Suprapubic skin (tissue), 4 donors: ENCODE measurements around the gene IQCK. TPM values are rescaled to one million over a fixed set of nuclear protein-coding genes. Genes with fewer than 3 reads are reported as not detected.
A peak's percentile ranks its signal among the peaks of the same experiment; 100 is the strongest.

Source experiments
- DNase-seq, 2 donors: peaks; one replicate each; pipeline ENCODE4 v3.0.0-alpha.2; 2019; ENCODE audit warnings: low spot score in 2 of 2
- H3K27ac ChIP-seq: fragments of 200-600 bp; sonication (generic); one replicate; pipeline ENCODE4 v1.5.1; 2019
- H3K27me3 ChIP-seq: fragments of 200-600 bp; sonication (generic); one replicate; pipeline ENCODE4 v1.5.1; 2019
- H3K36me3 ChIP-seq: fragments of 200-600 bp; sonication (generic); one replicate; pipeline ENCODE4 v1.5.1; 2019
- H3K4me1 ChIP-seq: fragments of 200-600 bp; sonication (generic); one replicate; pipeline ENCODE4 v1.5.1; 2019
- H3K4me3 ChIP-seq: fragments of 200-600 bp; sonication (generic); one replicate; pipeline ENCODE4 v1.5.1; 2019; ENCODE audit warnings: mild to moderate bottlenecking
- H3K9me3 ChIP-seq: fragments of 200-600 bp; sonication (generic); one replicate; pipeline ENCODE4 v1.5.1; 2019
- CTCF ChIP-seq, 2 donors: fragments of 200-600 bp in 1 of 2; fragments of 450-650 bp in 1 of 2; sonication (generic) in 1 of 2; IDR thresholded peaks; one replicate each; pipeline ENCODE4 v1.5.1; 2016 to 2019; ENCODE audit warnings: antibody characterized with exemption in 2 of 2, mild to moderate bottlenecking in 1 of 2, moderate library complexity in 1 of 2
- EP300 ChIP-seq: sonication (generic); formaldehyde crosslinking; IDR thresholded peaks from one replicate; pipeline ENCODE4 v1.6.1; 2017; ENCODE audit warnings: antibody characterized with exemption
- POLR2A ChIP-seq, 2 donors: fragments of 450-650 bp; IDR thresholded peaks; one replicate each; pipeline ENCODE4 v1.6.1; 2017; ENCODE audit warnings: antibody characterized with exemption in 2 of 2, mild to moderate bottlenecking in 2 of 2, moderate library complexity in 2 of 2
- POLR2AphosphoS5 ChIP-seq, 3 donors: sonication (generic); formaldehyde crosslinking; IDR thresholded peaks; one replicate each; pipeline ENCODE4 v1.6.1; 2017; ENCODE audit warnings: antibody characterized with exemption in 3 of 3
- WGBS: methylation state at CpG from one replicate; pipeline ENCODE4 v1.1.5; 2018; 5-methylcytosine and 5-hydroxymethylcytosine counted together
- total RNA-seq, 4 donors: library from RNA; depleted of rRNA; stranded (reverse); fragments of >200 nt; gene quantifications; one replicate each; pipeline ENCODE4 v1.1.0, GENCODE V29; 2016

IQCK gene
- total RNA-seq, 4 donors from 2014 or later: 10.7 to 21.6 (median 18.7) TPM

- 70% methylated on average over 8 of the region's 8 CpGs for WGBS
- Histone ChIP-seq H3K9me3 (no peaks in the 10 kb centered on the region), H3K27me3 (no peaks in the 10 kb centered on the region), H3K27ac (no peak overlapping the region), H3K4me1 (no peaks in the 10 kb centered on the region), H3K36me3 (no peaks in the 10 kb centered on the region), H3K4me3 (no peak overlapping the region)
- TF ChIP-seq EP300 (no peak), CTCF (IDR thresholded peaks at IDR 0.05) (no peak), POLR2A (IDR thresholded peaks at IDR 0.05) (no peak), POLR2AphosphoS5 (IDR thresholded peaks at IDR 0.05) (no peak)
- peak in 1 of 2 donors; percentile 16 for DNase-seq
Measured at GRCh38 chr16:19853132-19853741, 135.2 kb downstream of the IQCK start.

GRCh38 chr16:19853742-19854542 lies 135.9 kb downstream of the IQCK start:
- Histone ChIP-seq H3K4me3 (no peak overlapping the region), H3K27ac (no peak overlapping the region), H3K9me3 (no peaks in the 10 kb centered on the region), H3K4me1 (no peaks in the 10 kb centered on the region), H3K27me3 (no peaks in the 10 kb centered on the region), H3K36me3 (no peaks in the 10 kb centered on the region)
- WGBS: 48% methylated on average over 7 of the region's 7 CpGs
- peak in 1 of 2 donors; percentile 18 for DNase-seq
- TF ChIP-seq CTCF (IDR thresholded peaks at IDR 0.05): no peak
- TF ChIP-seq POLR2AphosphoS5 (IDR thresholded peaks at IDR 0.05): no peak
- TF ChIP-seq POLR2A (IDR thresholded peaks at IDR 0.05): no peak
- no peak for TF ChIP-seq EP300

- no peak overlapping the region for H3K4me3 ChIP-seq
- peak in 1 of 2 donors; percentile 24 for DNase-seq
- H3K27me3 ChIP-seq: no peaks in the 10 kb centered on the region
- no peak overlapping the region for H3K27ac ChIP-seq
- H3K9me3 ChIP-seq: no peaks in the 10 kb centered on the region
- H3K4me1 ChIP-seq: no peaks in the 10 kb centered on the region
- no peaks in the 10 kb centered on the region for H3K36me3 ChIP-seq
- WGBS: 89% methylated on average over 6 of the region's 6 CpGs
- TF ChIP-seq POLR2AphosphoS5 (IDR thresholded peaks at IDR 0.05) (no peak), EP300 (no peak), POLR2A (IDR thresholded peaks at IDR 0.05) (no peak), CTCF (IDR thresholded peaks at IDR 0.05) (no peak)
Measured at GRCh38 chr16:19854543-19854876, 136.4 kb downstream of the IQCK start.

- Histone ChIP-seq H3K4me3 (no peak overlapping the region), H3K27ac (no peak overlapping the region), H3K27me3 (no peaks in the 10 kb centered on the region), H3K9me3 (no peaks in the 10 kb centered on the region), H3K36me3 (no peaks in the 10 kb centered on the region), H3K4me1 (no peaks in the 10 kb centered on the region)
- DNase-seq: peak in 1 of 2 donors; percentile 31
- WGBS: 94% methylated on average over 10 of the region's 10 CpGs
- no peak for TF ChIP-seq CTCF (IDR thresholded peaks at IDR 0.05)
- no peak for TF ChIP-seq POLR2A (IDR thresholded peaks at IDR 0.05)
- no peak for TF ChIP-seq POLR2AphosphoS5 (IDR thresholded peaks at IDR 0.05)
- TF ChIP-seq EP300: no peak
Measured at GRCh38 chr16:19856120-19856519, 138.0 kb downstream of the IQCK start.

- peak in 1 of 2 donors; percentile 15 for DNase-seq
- TF ChIP-seq EP300 (no peak), CTCF (IDR thresholded peaks at IDR 0.05) (no peak), POLR2AphosphoS5 (IDR thresholded peaks at IDR 0.05) (no peak), POLR2A (IDR thresholded peaks at IDR 0.05) (no peak)
- Histone ChIP-seq H3K4me1 (no peaks in the 10 kb centered on the region), H3K36me3 (no peaks in the 10 kb centered on the region), H3K4me3 (no peak overlapping the region), H3K9me3 (no peaks in the 10 kb centered on the region), H3K27me3 (no peaks in the 10 kb centered on the region), H3K27ac (no peak overlapping the region)
- WGBS: 76% methylated on average over 16 of the region's 16 CpGs
Measured at GRCh38 chr16:19857593-19858339, 139.7 kb downstream of the IQCK start.
